ENCODE results near the gene EN2. TPM values are rescaled to one million over a fixed set of nuclear protein-coding genes. Genes with fewer than 3 reads are reported as not detected.

Gene EN2
- total and polyA plus RNA-seq, 2 donors (not counting 1 experiment from before 2014, with no cell fraction given) = not detected

DNA sequence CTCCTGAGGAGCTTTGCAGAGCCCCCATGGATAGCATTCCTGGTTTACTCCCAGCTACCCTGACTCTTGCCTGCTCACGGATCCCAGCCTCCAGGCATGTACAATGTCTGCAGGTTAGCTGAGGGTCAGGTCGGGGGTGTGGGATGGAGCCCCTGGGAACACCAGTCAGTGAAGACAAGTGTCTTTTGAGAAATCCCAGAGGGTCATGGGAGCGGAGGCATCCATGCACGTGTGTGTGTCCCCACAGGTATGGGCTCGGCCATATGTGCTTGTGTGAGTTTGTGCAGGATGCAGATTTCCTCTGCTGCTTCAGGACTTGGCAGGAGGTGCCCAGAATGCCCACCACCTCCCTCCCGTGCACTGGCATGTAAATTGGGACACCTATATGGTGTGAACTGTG is 28.3 kb upstream of the EN2 start:
- H3K9ac ChIP-seq (ENCODE audit: low read length) = no peak overlapping the region
- H2AFZ ChIP-seq (ENCODE audit: insufficient read depth, low read depth, low read length, poor library complexity, severe bottlenecking) = no peak overlapping the region
- no peak overlapping the region for H3K27ac ChIP-seq (ENCODE audit: low read length in 2 of 2)
- no peak overlapping the region for H3K4me2 ChIP-seq (replicated peaks; ENCODE audit: low read depth, low read length, poor library complexity, severe bottlenecking)
- no peaks in the 10 kb centered on the region for H3K4me1 Mint-ChIP-seq
- no peaks in the 10 kb centered on the region for H3K4me1 ChIP-seq (ENCODE audit: control insufficient read depth in 2 of 2, insufficient read depth in 2 of 2, low read length in 2 of 2)
- DNase-seq = no peak
- no peaks in the 10 kb centered on the region for H3K79me2 ChIP-seq (ENCODE audit: control insufficient read depth, insufficient read depth, low read length)
- 91% methylated on average over 5 of the region's 6 CpGs for WGBS (ENCODE audit: insufficient coverage)
- ATAC-seq (ENCODE audit: low read depth) = no peak
- H3K4me3 Mint-ChIP-seq = no peak overlapping the region
- TF ChIP-seq, protein P1, sequence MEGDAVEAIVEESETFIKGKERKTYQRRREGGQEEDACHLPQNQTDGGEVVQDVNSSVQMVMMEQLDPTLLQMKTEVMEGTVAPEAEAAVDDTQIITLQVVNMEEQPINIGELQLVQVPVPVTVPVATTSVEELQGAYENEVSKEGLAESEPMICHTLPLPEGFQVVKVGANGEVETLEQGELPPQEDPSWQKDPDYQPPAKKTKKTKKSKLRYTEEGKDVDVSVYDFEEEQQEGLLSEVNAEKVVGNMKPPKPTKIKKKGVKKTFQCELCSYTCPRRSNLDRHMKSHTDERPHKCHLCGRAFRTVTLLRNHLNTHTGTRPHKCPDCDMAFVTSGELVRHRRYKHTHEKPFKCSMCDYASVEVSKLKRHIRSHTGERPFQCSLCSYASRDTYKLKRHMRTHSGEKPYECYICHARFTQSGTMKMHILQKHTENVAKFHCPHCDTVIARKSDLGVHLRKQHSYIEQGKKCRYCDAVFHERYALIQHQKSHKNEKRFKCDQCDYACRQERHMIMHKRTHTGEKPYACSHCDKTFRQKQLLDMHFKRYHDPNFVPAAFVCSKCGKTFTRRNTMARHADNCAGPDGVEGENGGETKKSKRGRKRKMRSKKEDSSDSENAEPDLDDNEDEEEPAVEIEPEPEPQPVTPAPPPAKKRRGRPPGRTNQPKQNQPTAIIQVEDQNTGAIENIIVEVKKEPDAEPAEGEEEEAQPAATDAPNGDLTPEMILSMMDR (IDR thresholded peaks at IDR 0.05) = no peak
- no peak for TF ChIP-seq EZH2 (IDR thresholded peaks at IDR 0.05; ENCODE audit: borderline replicate concordance, insufficient read depth, low read depth, low read length, poor library complexity, severe bottlenecking)
- H3K9me3 ChIP-seq (ENCODE audit: control extremely low read depth in 1 of 3, control insufficient read depth in 2 of 3, insufficient read depth in 1 of 3, low read length in 2 of 3) = peaks cover 0 to 8% (median 0%) of the 10 kb centered on the region in 3 donors
- CTCF ChIA-PET = no interaction called here
- intact Hi-C loops (cut with micrococcal nuclease) = no loop called here
- POLR2A ChIA-PET = no interaction called here
- no peak overlapping the region for H3K4me3 ChIP-seq (ENCODE audit: control extremely low read depth in 1 of 5, extremely low read depth in 1 of 5, insufficient read depth in 1 of 5, low read depth in 2 of 5, low read length in 4 of 5)
- H3K27ac Mint-ChIP-seq = no peak overlapping the region
- H4K20me1 ChIP-seq (ENCODE audit: control insufficient read depth, insufficient read depth, low read length, poor library complexity, severe bottlenecking) = no peaks in the 10 kb centered on the region
- peaks cover 49% of the 10 kb centered on the region for H3K27me3 Mint-ChIP-seq
- peaks cover 0 to 6% (median 1%) of the 10 kb centered on the region in 4 experiments for H3K27me3 ChIP-seq (replicated peaks in 1 of 4; ENCODE audit: control extremely low read depth in 1 of 4, control insufficient read depth in 3 of 4, insufficient read depth in 4 of 4, low read length in 3 of 4)
- H3K36me3 ChIP-seq (replicated peaks in 1 of 2; ENCODE audit: control extremely low read depth in 1 of 2, control insufficient read depth in 1 of 2, extremely low read depth in 1 of 2, insufficient read depth in 2 of 2, low read length in 1 of 2) = no peaks in the 10 kb centered on the region
- H3K9me3 Mint-ChIP-seq (ENCODE audit: insufficient read depth) = no peaks in the 10 kb centered on the region

DNA sequence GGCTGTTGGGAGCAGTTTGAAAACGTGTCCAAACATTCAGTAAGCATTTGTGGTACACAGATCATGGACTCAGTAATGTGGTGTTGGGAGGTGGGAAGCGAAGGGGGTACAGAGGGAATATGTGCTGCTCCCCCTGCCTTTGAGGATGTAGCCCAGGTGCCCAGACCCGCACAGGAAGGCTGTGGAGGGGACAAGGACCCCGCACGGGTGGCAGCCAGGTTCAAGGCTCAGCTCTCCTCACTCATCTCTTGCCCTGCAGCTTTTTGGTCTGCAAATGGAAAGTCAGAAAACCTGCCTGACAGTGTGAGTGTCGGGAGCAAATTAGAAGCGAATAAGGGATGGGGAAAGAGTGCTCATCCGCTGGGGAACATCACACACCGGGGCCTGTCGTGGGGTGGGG is 27.3 kb upstream of the EN2 start:
- DNase-seq = no peak
- Histone ChIP-seq H3K4me3 (ENCODE audit: control extremely low read depth in 1 of 5, extremely low read depth in 1 of 5, insufficient read depth in 1 of 5, low read depth in 2 of 5, low read length in 4 of 5) (no peak overlapping the region), H2AFZ (ENCODE audit: insufficient read depth, low read depth, low read length, poor library complexity, severe bottlenecking) (no peak overlapping the region), H3K36me3 (replicated peaks in 1 of 2; ENCODE audit: control extremely low read depth in 1 of 2, control insufficient read depth in 1 of 2, extremely low read depth in 1 of 2, insufficient read depth in 2 of 2, low read length in 1 of 2) (no peaks in the 10 kb centered on the region), H3K27me3 (replicated peaks in 1 of 4; ENCODE audit: control extremely low read depth in 1 of 4, control insufficient read depth in 3 of 4, insufficient read depth in 4 of 4, low read length in 3 of 4) (peaks cover 0 to 4% (median 1%) of the 10 kb centered on the region in 4 experiments), H3K9me3 (ENCODE audit: control extremely low read depth in 1 of 3, control insufficient read depth in 2 of 3, insufficient read depth in 1 of 3, low read length in 2 of 3) (peaks cover 0 to 8% (median 0%) of the 10 kb centered on the region in 3 donors), H3K27ac (ENCODE audit: low read length in 2 of 2) (no peak overlapping the region), H4K20me1 (ENCODE audit: control insufficient read depth, insufficient read depth, low read length, poor library complexity, severe bottlenecking) (no peaks in the 10 kb centered on the region), H3K79me2 (ENCODE audit: control insufficient read depth, insufficient read depth, low read length) (no peaks in the 10 kb centered on the region), H3K9ac (ENCODE audit: low read length) (no peak overlapping the region), H3K4me2 (replicated peaks; ENCODE audit: low read depth, low read length, poor library complexity, severe bottlenecking) (no peak overlapping the region), H3K4me1 (ENCODE audit: control insufficient read depth in 2 of 2, insufficient read depth in 2 of 2, low read length in 2 of 2) (no peaks in the 10 kb centered on the region)
- no peak overlapping the region for H3K27ac Mint-ChIP-seq
- no peaks in the 10 kb centered on the region for H3K4me1 Mint-ChIP-seq
- TF ChIP-seq, protein P1 (IDR thresholded peaks at IDR 0.05) = no peak
- no peaks in the 10 kb centered on the region for H3K9me3 Mint-ChIP-seq (ENCODE audit: insufficient read depth)
- ChIA-PET POLR2A (no interaction called here), CTCF (no interaction called here)
- intact Hi-C loops (cut with micrococcal nuclease) = no loop called here
- no peak overlapping the region for H3K4me3 Mint-ChIP-seq
- 69% methylated on average over 8 of the region's 10 CpGs for WGBS (ENCODE audit: insufficient coverage)
- H3K27me3 Mint-ChIP-seq = peaks cover 47% of the 10 kb centered on the region
- no peak for ATAC-seq (ENCODE audit: low read depth)
